HUES64 (cell line): Measurements from ENCODE around the gene TEX54.
"Not testable (repeated sequence)": the region's sequence is repeated elsewhere in the genome, so short reads cannot be mapped to it uniquely, and the experiment has no call there.

ENCODE experiments used
- H3K27ac ChIP-seq: 2 replicates; pipeline ENCODE4 v1.7.0; 2013; ENCODE audit warnings: low read depth, low read length, inconsistent platforms
- H3K27me3 ChIP-seq: 2 replicates; pipeline ENCODE4 v1.6.1; 2013; ENCODE audit warnings: mild to moderate bottlenecking, low read length; ENCODE audit not compliant: insufficient read depth
- H3K36me3 ChIP-seq: 2 replicates; pipeline ENCODE4 v1.6.1; 2013; ENCODE audit warnings: mild to moderate bottlenecking, low read length; ENCODE audit not compliant: insufficient read depth
- H3K4me1 ChIP-seq: 2 replicates; pipeline ENCODE4 v1.6.1; 2013; ENCODE audit warnings: mild to moderate bottlenecking, low read length, moderate library complexity; ENCODE audit not compliant: insufficient read depth
- H3K4me3 ChIP-seq: 2 replicates; pipeline ENCODE4 v1.5.1; 2013; ENCODE audit warnings: mild to moderate bottlenecking, low read length, moderate library complexity
- H3K9ac ChIP-seq: 2 replicates; pipeline ENCODE4 v1.6.1; 2013; ENCODE audit warnings: mild to moderate bottlenecking, low read depth, low read length
- H3K9me3 ChIP-seq: 2 replicates; pipeline ENCODE4 v1.6.1; 2013; ENCODE audit warnings: low read depth, low read length; ENCODE audit not compliant: insufficient read depth
- WGBS: fragments of 150-250, 120-280 bp; methylation state at CpG from one replicate; pipeline ENCODE4 v1.1.7; 2013; ENCODE audit warnings: missing lambda C conversion rate; 5-methylcytosine and 5-hydroxymethylcytosine counted together

The TEX54 gene

DNA sequence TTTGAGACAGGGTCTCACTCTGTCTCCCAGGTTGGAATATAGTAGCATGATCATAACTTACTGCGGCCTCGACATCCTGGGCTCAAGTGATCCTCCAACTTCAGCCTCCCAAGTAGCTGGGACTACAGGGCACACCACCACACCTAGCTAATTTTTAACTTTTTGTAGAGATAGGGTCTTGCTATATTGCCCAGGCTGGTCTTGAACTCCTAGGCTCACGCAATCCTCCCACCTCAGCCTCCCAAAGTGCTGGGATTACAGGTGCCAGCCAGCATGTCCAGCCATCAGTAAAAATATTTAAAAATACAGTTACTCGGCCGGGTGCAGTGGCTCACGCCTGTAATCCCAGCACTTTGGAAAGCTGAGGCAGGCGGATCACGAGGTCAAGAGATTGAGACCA lies 4.5 kb downstream of the TEX54 start:
- H3K4me1 ChIP-seq, H3K9me3 ChIP-seq, H3K27me3 ChIP-seq, H3K9ac ChIP-seq, H3K4me3 ChIP-seq, H3K27ac ChIP-seq: not testable (repeated sequence)
- H3K36me3 ChIP-seq = peaks cover 49% of the 10 kb centered on the region
- WGBS = 94% methylated on average over 8 of the region's 8 CpGs

GRCh38 chr11:62823677-62824076 lies 9.0 kb downstream of the TEX54 start:
- Histone ChIP-seq H3K27ac (no peak overlapping the region), H3K36me3 (peaks cover 81% of the 10 kb centered on the region), H3K27me3 (no peaks in the 10 kb centered on the region), H3K4me1 (no peaks in the 10 kb centered on the region), H3K4me3 (no peak overlapping the region), H3K9me3 (no peaks in the 10 kb centered on the region), H3K9ac (no peak overlapping the region)
- WGBS = 94% methylated on average over 3 of the region's 3 CpGs

GRCh38 chr11:62817129-62817528 lies 15.5 kb downstream of the TEX54 start:
- Histone ChIP-seq H3K27ac (no peak overlapping the region), H3K4me1 (no peaks in the 10 kb centered on the region), H3K9me3 (no peaks in the 10 kb centered on the region), H3K9ac (no peak overlapping the region), H3K27me3 (no peaks in the 10 kb centered on the region), H3K36me3 (peaks cover 47% of the 10 kb centered on the region), H3K4me3 (no peak overlapping the region)
- whole genome bisulfite sequencing = 95% methylated on average over 4 of the region's 4 CpGs

DNA sequence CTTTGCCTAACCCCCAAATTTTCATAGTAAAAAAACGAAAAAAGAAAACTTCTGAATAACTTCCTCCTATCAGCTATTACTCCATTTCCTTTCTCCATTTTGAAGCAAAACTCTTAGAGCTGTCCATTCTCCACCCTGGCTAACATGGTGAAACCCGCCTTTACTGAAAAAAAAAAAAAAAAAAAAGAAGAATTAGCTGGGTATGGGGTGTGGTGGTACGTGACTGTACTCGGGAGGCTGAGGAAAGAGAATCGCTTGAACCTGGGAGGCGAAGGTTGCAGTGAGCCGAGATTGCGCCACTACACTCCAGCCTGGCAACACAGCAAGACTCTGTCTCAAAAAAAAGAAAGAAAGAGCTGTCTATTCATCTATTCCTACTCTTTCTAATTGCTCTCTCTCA lies 16.1 kb downstream of the TEX54 start:
- Histone ChIP-seq H3K27me3 (no peaks in the 10 kb centered on the region), H3K27ac (no peak overlapping the region), H3K9ac (no peak overlapping the region), H3K4me3 (no peak overlapping the region), H3K4me1 (no peaks in the 10 kb centered on the region), H3K9me3 (no peaks in the 10 kb centered on the region), H3K36me3 (peaks cover 41% of the 10 kb centered on the region)
- WGBS = 96% methylated on average over 8 of the region's 8 CpGs

- Histone ChIP-seq H3K4me1 (no peaks in the 10 kb centered on the region), H3K9me3 (no peaks in the 10 kb centered on the region)
Measured at GRCh38 chr11:62811659-62812058, 21.0 kb downstream of the TEX54 start.

DNA sequence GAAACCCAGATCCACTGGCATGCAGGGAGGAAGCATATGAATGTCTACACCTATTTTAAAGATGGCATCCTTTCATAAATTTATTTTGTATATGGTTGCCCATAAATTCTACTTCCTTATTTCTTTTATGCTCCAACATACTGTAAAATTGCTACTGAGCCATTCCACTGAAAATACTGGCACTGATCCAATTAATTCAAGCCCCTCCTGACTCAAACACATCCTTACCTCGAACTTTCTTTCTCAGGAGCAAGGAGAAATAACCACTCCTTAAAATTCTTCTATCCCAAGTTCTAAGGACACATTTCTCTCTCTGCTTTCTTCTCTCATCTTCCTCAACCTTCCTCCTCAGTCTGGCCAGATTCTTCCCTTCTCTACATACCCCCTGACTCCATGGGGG lies 21.9 kb downstream of the TEX54 start:
- H3K4me3 ChIP-seq = no peak overlapping the region
- 94% methylated on average over 1 of the region's 1 CpG for WGBS
- no peaks in the 10 kb centered on the region for H3K27me3 ChIP-seq
- peaks cover 6% of the 10 kb centered on the region; the same call in 1 of the 2 replicates for H3K4me1 ChIP-seq
- H3K9ac ChIP-seq = no peak overlapping the region
- H3K36me3 ChIP-seq = peaks cover under 1% of the 10 kb centered on the region
- no peak overlapping the region for H3K27ac ChIP-seq
- no peaks in the 10 kb centered on the region for H3K9me3 ChIP-seq

More at GRCh38 chr11:62811659-62812058, 21.0 kb downstream of the TEX54 start:
- H3K9ac ChIP-seq = no peak overlapping the region
- no peak overlapping the region for H3K27ac ChIP-seq
- 95% methylated on average over 2 of the region's 2 CpGs for WGBS
- H3K36me3 ChIP-seq = peaks cover 8% of the 10 kb centered on the region
- H3K27me3 ChIP-seq = no peaks in the 10 kb centered on the region
- H3K4me3 ChIP-seq = no peak overlapping the region

DNA sequence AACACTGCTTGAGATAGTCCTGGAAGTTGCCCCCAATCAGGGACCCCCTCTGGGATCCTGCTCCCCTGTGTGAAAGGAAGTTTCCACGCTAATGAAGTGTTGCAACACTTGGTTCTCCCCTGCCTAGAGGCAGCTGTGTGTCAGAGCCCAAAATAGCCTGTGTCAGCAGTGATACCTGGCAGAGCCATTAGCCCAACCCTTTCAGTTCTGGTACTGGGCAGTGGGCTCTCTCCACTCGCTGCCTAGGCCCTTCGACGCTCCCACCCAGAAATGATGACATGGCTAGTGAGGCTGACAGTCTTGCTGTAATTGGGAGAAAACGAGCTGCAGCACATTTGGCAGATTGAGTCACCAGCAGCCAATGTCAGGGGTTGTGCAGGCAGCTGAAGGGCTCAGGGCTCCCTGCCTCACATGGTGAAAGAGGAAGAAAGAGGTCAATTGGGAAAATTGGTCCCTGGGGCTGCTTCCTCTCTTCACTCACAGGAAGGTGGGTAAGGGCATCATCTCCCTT lies 26.0 kb downstream of the TEX54 start:
- no peaks in the 10 kb centered on the region for H3K27me3 ChIP-seq
- H3K4me1 ChIP-seq = peaks cover 13% of the 10 kb centered on the region
- no peak overlapping the region for H3K9ac ChIP-seq
- 78% methylated on average over 5 of the region's 5 CpGs for WGBS
- peak overlapping the region; percentile 90 for H3K4me3 ChIP-seq
- peaks cover 21% of the 10 kb centered on the region for H3K36me3 ChIP-seq
- no peaks in the 10 kb centered on the region for H3K9me3 ChIP-seq
- H3K27ac ChIP-seq = peak overlapping the region; percentile 53; the same call in 1 of the 2 replicates

DNA sequence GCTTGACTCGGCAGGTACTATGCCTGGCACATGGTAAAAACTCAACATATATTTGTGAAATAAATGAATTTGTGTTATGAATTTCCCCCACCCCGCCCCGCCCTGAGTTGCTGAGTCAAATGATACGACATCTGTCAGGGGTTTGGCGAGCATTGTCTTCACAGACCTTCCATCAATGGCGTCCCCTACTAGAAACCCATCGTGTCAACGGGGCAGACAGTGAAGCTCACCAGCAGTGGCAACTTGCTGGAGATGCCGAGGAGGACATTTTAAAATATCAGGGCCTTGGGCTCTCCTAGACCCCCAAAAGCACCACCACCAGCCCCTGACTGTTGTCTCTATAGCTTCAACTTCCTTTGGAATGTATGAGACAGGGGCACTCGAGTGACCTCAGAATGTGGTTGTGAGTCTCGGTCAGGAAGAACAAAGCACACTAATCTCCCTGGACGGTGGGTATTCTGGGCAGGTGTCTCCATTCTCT lies 26.6 kb downstream of the TEX54 start:
- 31% methylated on average over 12 of the region's 12 CpGs for whole genome bisulfite sequencing

GRCh38 chr11:62805076-62805892 lies 27.4 kb downstream of the TEX54 start, which contains the start of gene NXF1:
Gene NXF1 (minus strand): TSS chr11:62805440. CDS start chr11:62805356, 84 bp downstream.
- peaks cover 35% of the 10 kb centered on the region for H3K36me3 ChIP-seq
- H3K27me3 ChIP-seq = no peaks in the 10 kb centered on the region
- peak within 1 kb of the TSS; percentile 84 for H3K27ac ChIP-seq
- H3K4me3 ChIP-seq = peak within 1 kb of the TSS; percentile 90
- H3K9me3 ChIP-seq = no peaks in the 10 kb centered on the region
- WGBS = under 1% methylated on average over 77 of the region's 77 CpGs
- H3K9ac ChIP-seq = peak within 1 kb of the TSS; percentile 85
- H3K4me1 ChIP-seq = peaks cover 13% of the 10 kb centered on the region

More for the DNA sequence above, 26.6 kb downstream of the TEX54 start:
- Histone ChIP-seq H3K27me3 (no peaks in the 10 kb centered on the region), H3K9me3 (no peaks in the 10 kb centered on the region), H3K36me3 (peaks cover 27% of the 10 kb centered on the region), H3K27ac (peak overlapping the region; percentile 84), H3K4me3 (peak overlapping the region; percentile 90), H3K4me1 (peaks cover 13% of the 10 kb centered on the region), H3K9ac (peak overlapping the region; percentile 84)

GRCh38 chr11:62804310-62805075 lies 28.1 kb downstream of the TEX54 start:
- H3K9ac ChIP-seq = peak overlapping the region; percentile 85
- H3K4me1 ChIP-seq = peaks cover 13% of the 10 kb centered on the region
- WGBS = 15% methylated on average over 11 of the region's 14 CpGs
- no peaks in the 10 kb centered on the region for H3K27me3 ChIP-seq
- H3K27ac ChIP-seq = no peak overlapping the region
- peaks cover 43% of the 10 kb centered on the region for H3K36me3 ChIP-seq
- H3K9me3 ChIP-seq = no peaks in the 10 kb centered on the region
- peak overlapping the region; percentile 90 for H3K4me3 ChIP-seq

DNA sequence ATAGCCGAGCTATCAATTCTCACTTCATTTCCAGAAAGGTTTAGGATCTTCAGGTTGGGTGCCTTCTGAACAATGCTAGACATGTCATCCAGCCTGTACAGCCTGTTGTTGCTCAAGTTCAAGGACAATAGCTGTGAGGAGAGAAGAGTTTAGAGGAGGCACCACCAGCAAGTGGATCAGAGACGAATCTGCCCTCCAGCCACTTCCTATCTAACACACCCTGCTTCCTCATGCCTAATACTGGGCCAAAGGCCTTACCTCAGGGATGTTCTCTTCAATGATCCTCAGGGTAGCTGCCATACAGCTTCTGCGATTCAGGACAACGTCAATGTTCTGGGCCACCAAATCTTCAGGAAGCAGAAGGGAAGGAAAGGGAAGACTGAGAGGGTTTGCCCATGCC lies 31.6 kb downstream of the TEX54 start:
- WGBS = 91% methylated on average over 4 of the region's 4 CpGs
- Histone ChIP-seq H3K9ac (no peak overlapping the region), H3K4me3 (no peak overlapping the region), H3K27ac (no peak overlapping the region), H3K4me1 (peaks cover 9% of the 10 kb centered on the region), H3K27me3 (no peaks in the 10 kb centered on the region), H3K36me3 (peaks cover 77% of the 10 kb centered on the region), H3K9me3 (no peaks in the 10 kb centered on the region)
